ENCODE measurements around the gene GNB1L. TPM values are rescaled to one million over a fixed set of nuclear protein-coding genes. Genes with fewer than 3 reads are reported as not detected.
A peak's percentile ranks its signal among the peaks of the same experiment; 100 is the strongest.

GNB1L gene
- total and polyA plus RNA-seq, 9 of the 15 experiments (the other 6 are each of a cell fraction or from before 2014, with no cell fraction given): 0.56 to 50.5 (median 10.2) TPM

GRCh38 chr22:19762568-19763457, 91.9 kb downstream of the GNB1L start (continued):
- peak in 1 of 2 experiments; percentile 33; a peak in 1 of 4 replicates for TF ChIP-seq ZMIZ1 (IDR thresholded peaks at IDR 0.05; ENCODE audit: low read depth in 2 of 2, low read length in 2 of 2)
- no peak for TF ChIP-seq KDM5B (IDR thresholded peaks at IDR 0.05; ENCODE audit: insufficient replicate concordance, low read depth, low read length)
- 0 out of 2 replicates have a peak, but pooled peaks have one; percentile 12 for TF ChIP-seq SMARCE1 (IDR thresholded peaks at IDR 0.05)
- TF ChIP-seq ZFX (CRISPR knock-in tag; IDR thresholded peaks at IDR 0.05): no peak
- no peak for TF ChIP-seq ZNF644 (tag; IDR thresholded peaks at IDR 0.05; ENCODE audit: low read depth)
- no peak for TF ChIP-seq ZNF354B (CRISPR knock-in tag; IDR thresholded peaks at IDR 0.05)
- no peak for TF ChIP-seq ZNF707 (CRISPR knock-in tag; conservative IDR thresholded peaks at IDR 0.05)
- TF ChIP-seq TCF7 (IDR thresholded peaks at IDR 0.05; ENCODE audit: borderline replicate concordance): no peak
- no peak for TF ChIP-seq HNRNPUL1 (IDR thresholded peaks at IDR 0.05; ENCODE audit: low read length)
- no peak for TF ChIP-seq FOXJ3 (CRISPR knock-in tag; IDR thresholded peaks at IDR 0.05)
- no peak for TF ChIP-seq NR1H2 (CRISPR knock-in tag; IDR thresholded peaks at IDR 0.05)
- no peak for TF ChIP-seq ZBTB2 (IDR thresholded peaks at IDR 0.05)
- TF ChIP-seq, protein P1, sequence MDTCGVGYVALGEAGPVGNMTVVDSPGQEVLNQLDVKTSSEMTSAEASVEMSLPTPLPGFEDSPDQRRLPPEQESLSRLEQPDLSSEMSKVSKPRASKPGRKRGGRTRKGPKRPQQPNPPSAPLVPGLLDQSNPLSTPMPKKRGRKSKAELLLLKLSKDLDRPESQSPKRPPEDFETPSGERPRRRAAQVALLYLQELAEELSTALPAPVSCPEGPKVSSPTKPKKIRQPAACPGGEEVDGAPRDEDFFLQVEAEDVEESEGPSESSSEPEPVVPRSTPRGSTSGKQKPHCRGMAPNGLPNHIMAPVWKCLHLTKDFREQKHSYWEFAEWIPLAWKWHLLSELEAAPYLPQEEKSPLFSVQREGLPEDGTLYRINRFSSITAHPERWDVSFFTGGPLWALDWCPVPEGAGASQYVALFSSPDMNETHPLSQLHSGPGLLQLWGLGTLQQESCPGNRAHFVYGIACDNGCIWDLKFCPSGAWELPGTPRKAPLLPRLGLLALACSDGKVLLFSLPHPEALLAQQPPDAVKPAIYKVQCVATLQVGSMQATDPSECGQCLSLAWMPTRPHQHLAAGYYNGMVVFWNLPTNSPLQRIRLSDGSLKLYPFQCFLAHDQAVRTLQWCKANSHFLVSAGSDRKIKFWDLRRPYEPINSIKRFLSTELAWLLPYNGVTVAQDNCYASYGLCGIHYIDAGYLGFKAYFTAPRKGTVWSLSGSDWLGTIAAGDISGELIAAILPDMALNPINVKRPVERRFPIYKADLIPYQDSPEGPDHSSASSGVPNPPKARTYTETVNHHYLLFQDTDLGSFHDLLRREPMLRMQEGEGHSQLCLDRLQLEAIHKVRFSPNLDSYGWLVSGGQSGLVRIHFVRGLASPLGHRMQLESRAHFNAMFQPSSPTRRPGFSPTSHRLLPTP (IDR thresholded peaks at IDR 0.05; ENCODE audit: borderline replicate concordance, extremely low read depth, insufficient read length): no peak
